ENCODE results near the gene IL1RAPL1.

The IL1RAPL1 gene

GRCh38 chrX:29553542-29553941, 966.3 kb downstream of the IL1RAPL1 start:
- TF ChIP-seq CTCF (IDR thresholded peaks at IDR 0.05; ENCODE audit: low read depth, low read length) = no peak
- no peak for DNase-seq (ENCODE audit: low read depth in 2 of 2)
- H3K4me3 ChIP-seq (replicated peaks in 1 of 2; ENCODE audit: low read depth in 2 of 2, low read length in 2 of 2) = no peak overlapping the region

- H3K4me3 ChIP-seq (replicated peaks in 1 of 2; ENCODE audit: low read depth in 2 of 2, low read length in 2 of 2) = no peak overlapping the region
- no peak for TF ChIP-seq CTCF (IDR thresholded peaks at IDR 0.05; ENCODE audit: low read depth, low read length)
- no peak for DNase-seq (ENCODE audit: low read depth in 2 of 2)
These were observed 968.3 kb downstream of the IL1RAPL1 start for GRCh38 chrX:29555465-29556091.

- TF ChIP-seq CTCF (IDR thresholded peaks at IDR 0.05; ENCODE audit: low read depth, low read length) = no peak
- no peak for DNase-seq (ENCODE audit: low read depth in 2 of 2)
- H3K4me3 ChIP-seq (replicated peaks in 1 of 2; ENCODE audit: low read depth in 2 of 2, low read length in 2 of 2) = no peak overlapping the region
These were observed 972.8 kb downstream of the IL1RAPL1 start for GRCh38 chrX:29560065-29560464.

- DNase-seq (ENCODE audit: low read depth in 2 of 2) = peak; percentile 52 to 75
- no peak for TF ChIP-seq CTCF (IDR thresholded peaks at IDR 0.05; ENCODE audit: low read depth, low read length)
- no peak overlapping the region for H3K4me3 ChIP-seq (replicated peaks in 1 of 2; ENCODE audit: low read depth in 2 of 2, low read length in 2 of 2)
These were observed 974.2 kb downstream of the IL1RAPL1 start for GRCh38 chrX:29561417-29561816.

GRCh38 chrX:29580560-29580959, 993.3 kb downstream of the IL1RAPL1 start:
- no peak for TF ChIP-seq CTCF (IDR thresholded peaks at IDR 0.05; ENCODE audit: low read depth, low read length)
- no peak for DNase-seq (ENCODE audit: low read depth in 2 of 2)
- H3K4me3 ChIP-seq (replicated peaks in 1 of 2; ENCODE audit: low read depth in 2 of 2, low read length in 2 of 2) = no peak overlapping the region

GRCh38 chrX:29581223-29581622, 994.0 kb downstream of the IL1RAPL1 start:
- no peak overlapping the region for H3K4me3 ChIP-seq (replicated peaks in 1 of 2; ENCODE audit: low read depth in 2 of 2, low read length in 2 of 2)
- TF ChIP-seq CTCF (IDR thresholded peaks at IDR 0.05; ENCODE audit: low read depth, low read length) = no peak
- DNase-seq (ENCODE audit: low read depth in 2 of 2) = no peak

- TF ChIP-seq CTCF (IDR thresholded peaks at IDR 0.05; ENCODE audit: low read depth, low read length) = no peak
- DNase-seq (ENCODE audit: low read depth in 2 of 2) = no peak
These were observed 999.9 kb downstream of the IL1RAPL1 start for GRCh38 chrX:29587107-29587506.

More at GRCh38 chrX:29587107-29587506, 999.9 kb downstream of the IL1RAPL1 start:
- no peak overlapping the region for H3K4me3 ChIP-seq (replicated peaks in 1 of 2; ENCODE audit: low read depth in 2 of 2, low read length in 2 of 2)
